Neural crest cell (in vitro differentiated cells): ENCODE data around the gene DMAC2L. TPM values are rescaled to one million over a fixed set of nuclear protein-coding genes. Genes with fewer than 3 reads are reported as not detected.

Experiments used
- DNase-seq: peaks from one replicate; pipeline ENCODE4 v3.0.0; 2021; ENCODE audit warnings: low read depth, mixed read lengths, low spot score
- H3K27ac Mint-ChIP-seq: one replicate; pipeline ENCODE4 v1.8.0; 2021; ENCODE audit warnings: mild to moderate bottlenecking, mixed read lengths; ENCODE audit not compliant: unreplicated experiment
- H3K27me3 Mint-ChIP-seq: 2 replicates; pipeline ENCODE4 v1.8.0; 2021; ENCODE audit warnings: low read depth, mild to moderate bottlenecking, mixed read lengths
- H3K36me3 Mint-ChIP-seq: 2 replicates; pipeline ENCODE4 v1.8.0; 2021; ENCODE audit warnings: low read depth, mild to moderate bottlenecking, mixed read lengths
- H3K4me1 Mint-ChIP-seq: 2 replicates; pipeline ENCODE4 v1.8.0; 2021; ENCODE audit warnings: mixed read lengths
- H3K4me3 Mint-ChIP-seq: one replicate; pipeline ENCODE4 v1.8.0; 2021; ENCODE audit warnings: mild to moderate bottlenecking, mixed read lengths
- H3K9me3 Mint-ChIP-seq: 2 replicates; pipeline ENCODE4 v1.8.0; 2021; ENCODE audit warnings: mixed read lengths
- microRNA-seq: library from miRNA; unstranded; fragments of <30 nt; microRNA quantifications from one replicate; pipeline ENCODE4, GENCODE V29; 2020
- total RNA-seq: library from RNA; stranded (reverse); gene quantifications from 2 replicates; pipeline ENCODE4 v1.2.1, GENCODE V29; 2021
- TF ChIP-seq, protein P1 (sequence below): fragments of 200-600 bp; sonication (generic); conservative IDR thresholded peaks from 2 replicates; pipeline ENCODE4 v1.5.0; 2021; ENCODE audit warnings: antibody characterized with exemption, mild to moderate bottlenecking

Gene DMAC2L
- total RNA-seq, 1 donor from 2014 or later, result 19.1 TPM

- Mint-ChIP-seq H3K4me3 (no peak overlapping the region), H3K27me3 (no peaks in the 10 kb centered on the region), H3K27ac (no peak overlapping the region), H3K36me3 (no peaks in the 10 kb centered on the region), H3K4me1 (no peaks in the 10 kb centered on the region), H3K9me3 (peaks cover 6% of the 10 kb centered on the region)
- TF ChIP-seq, protein P1, sequence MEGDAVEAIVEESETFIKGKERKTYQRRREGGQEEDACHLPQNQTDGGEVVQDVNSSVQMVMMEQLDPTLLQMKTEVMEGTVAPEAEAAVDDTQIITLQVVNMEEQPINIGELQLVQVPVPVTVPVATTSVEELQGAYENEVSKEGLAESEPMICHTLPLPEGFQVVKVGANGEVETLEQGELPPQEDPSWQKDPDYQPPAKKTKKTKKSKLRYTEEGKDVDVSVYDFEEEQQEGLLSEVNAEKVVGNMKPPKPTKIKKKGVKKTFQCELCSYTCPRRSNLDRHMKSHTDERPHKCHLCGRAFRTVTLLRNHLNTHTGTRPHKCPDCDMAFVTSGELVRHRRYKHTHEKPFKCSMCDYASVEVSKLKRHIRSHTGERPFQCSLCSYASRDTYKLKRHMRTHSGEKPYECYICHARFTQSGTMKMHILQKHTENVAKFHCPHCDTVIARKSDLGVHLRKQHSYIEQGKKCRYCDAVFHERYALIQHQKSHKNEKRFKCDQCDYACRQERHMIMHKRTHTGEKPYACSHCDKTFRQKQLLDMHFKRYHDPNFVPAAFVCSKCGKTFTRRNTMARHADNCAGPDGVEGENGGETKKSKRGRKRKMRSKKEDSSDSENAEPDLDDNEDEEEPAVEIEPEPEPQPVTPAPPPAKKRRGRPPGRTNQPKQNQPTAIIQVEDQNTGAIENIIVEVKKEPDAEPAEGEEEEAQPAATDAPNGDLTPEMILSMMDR, result no peak
- DNase-seq, result no peak
Measured at GRCh38 chr14:50366115-50366514, 54.0 kb downstream of the DMAC2L start.

DNA sequence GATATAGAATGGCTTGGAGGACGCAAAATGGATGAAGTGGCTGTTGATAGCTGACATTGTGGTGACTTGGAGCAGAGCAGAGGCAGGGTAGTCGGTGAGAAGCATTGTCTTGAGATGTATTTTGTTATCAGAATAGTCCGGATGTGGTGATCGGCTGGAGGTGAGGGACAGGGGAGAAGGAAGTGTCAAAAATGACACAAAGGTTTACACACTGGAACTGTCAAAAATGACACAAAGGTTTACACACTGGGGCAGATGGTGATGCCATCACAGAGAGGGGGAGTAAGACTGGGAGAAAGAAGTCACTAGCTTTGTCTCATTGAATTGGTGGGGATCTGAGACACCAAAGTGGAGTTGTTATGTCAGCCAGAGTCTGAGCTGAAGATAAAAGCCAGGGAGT is 54.5 kb downstream of the DMAC2L start:
- TF ChIP-seq, protein P1, result no peak
- Mint-ChIP-seq H3K4me3 (no peak overlapping the region), H3K27ac (no peak overlapping the region), H3K9me3 (peaks cover 6% of the 10 kb centered on the region), H3K36me3 (no peaks in the 10 kb centered on the region), H3K4me1 (no peaks in the 10 kb centered on the region), H3K27me3 (no peaks in the 10 kb centered on the region)
- DNase-seq, result no peak

DNA sequence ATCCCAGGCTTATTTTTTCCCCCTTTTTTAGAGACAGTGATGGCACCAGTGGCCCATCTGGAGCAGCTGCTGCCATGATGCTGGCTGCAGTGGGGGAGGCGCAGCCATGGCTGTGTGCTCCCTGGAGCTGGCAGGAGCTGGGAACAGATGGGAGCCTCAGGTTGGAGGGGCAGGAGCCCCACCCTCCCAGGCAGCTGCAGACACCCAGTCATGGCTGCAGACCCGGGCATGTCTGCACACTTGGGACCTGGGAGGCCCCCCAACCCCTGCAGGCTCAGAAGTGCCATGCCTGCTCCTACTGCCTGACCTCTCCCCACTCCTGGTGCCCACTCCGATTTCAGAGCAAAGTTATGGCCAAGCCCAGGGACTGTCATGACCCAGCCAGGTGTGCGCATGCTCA is 59.4 kb downstream of the DMAC2L start:
- H3K9me3 Mint-ChIP-seq, result peaks cover 6% of the 10 kb centered on the region
- no peak overlapping the region for H3K27ac Mint-ChIP-seq
- H3K36me3 Mint-ChIP-seq, result no peaks in the 10 kb centered on the region
- TF ChIP-seq, protein P1, result no peak
- H3K27me3 Mint-ChIP-seq, result no peaks in the 10 kb centered on the region
- no peak overlapping the region for H3K4me3 Mint-ChIP-seq
- H3K4me1 Mint-ChIP-seq, result no peaks in the 10 kb centered on the region
- DNase-seq, result no peak

DNA sequence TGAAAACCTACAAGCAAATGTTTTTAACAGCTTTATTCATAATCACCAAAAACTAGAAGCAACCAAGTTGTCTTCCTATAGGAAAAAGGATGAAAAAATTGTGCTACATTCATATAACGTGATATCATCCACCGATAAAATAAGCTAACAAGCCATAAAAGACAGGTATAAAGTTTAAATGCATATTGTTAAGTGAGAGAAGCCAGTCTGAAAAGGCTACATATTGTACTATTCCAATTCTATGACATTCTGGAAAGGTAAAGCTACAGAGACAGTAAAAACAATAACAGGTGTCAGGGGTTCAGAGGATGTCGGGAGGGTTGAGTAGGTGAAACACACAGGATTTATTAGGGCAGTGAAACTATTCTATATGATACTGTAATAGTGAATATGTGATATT is 61.8 kb downstream of the DMAC2L start:
- TF ChIP-seq, protein P1, result no peak

GRCh38 chr14:50375760-50376159 is 63.6 kb downstream of the DMAC2L start:
- no peak for DNase-seq
- TF ChIP-seq, protein P1, result no peak
- H3K27me3 Mint-ChIP-seq, result no peaks in the 10 kb centered on the region
- peaks cover 2% of the 10 kb centered on the region for H3K9me3 Mint-ChIP-seq
- no peak overlapping the region for H3K4me3 Mint-ChIP-seq
- H3K4me1 Mint-ChIP-seq, result no peaks in the 10 kb centered on the region
- H3K36me3 Mint-ChIP-seq, result peaks cover 2% of the 10 kb centered on the region
- H3K27ac Mint-ChIP-seq, result no peak overlapping the region

More for the DNA sequence above, 61.8 kb downstream of the DMAC2L start:
- H3K4me3 Mint-ChIP-seq, result no peak overlapping the region
- no peaks in the 10 kb centered on the region for H3K36me3 Mint-ChIP-seq
- DNase-seq, result no peak
- H3K27me3 Mint-ChIP-seq, result no peaks in the 10 kb centered on the region
- H3K9me3 Mint-ChIP-seq, result peaks cover 6% of the 10 kb centered on the region
- H3K27ac Mint-ChIP-seq, result no peak overlapping the region
- no peaks in the 10 kb centered on the region for H3K4me1 Mint-ChIP-seq

Small RNAs within 50 kb of the gene (microRNA-seq; reads per million reads assigned to microRNA genes)
- 4.7 reads per million for gene MIR4504

Other genes starting within 250 kb of the DMAC2L start
- gene VCPKMT, start 195.8 kb upstream of the DMAC2L start, total RNA-seq, result 13.0 and 13.1 TPM in 2 replicates
- gene SOS2, start 80.7 kb upstream of the DMAC2L start, total RNA-seq, result 25.9 and 26.3 TPM in 2 replicates
- gene L2HGDH, start 95 bp upstream of the DMAC2L start, total RNA-seq, result 14.6 and 16.8 TPM in 2 replicates
- 6.1 and 8.3 TPM in 2 replicates for gene CDKL1, start 84.6 kb downstream of the DMAC2L start, total RNA-seq
- gene MAP4K5, start 220.2 kb downstream of the DMAC2L start, total RNA-seq, result 67.9 and 69.9 TPM in 2 replicates
- 15.9 and 17.4 TPM in 2 replicates for gene ATL1, start 247.8 kb downstream of the DMAC2L start, total RNA-seq